HepG2 (cell line): ENCODE measurements around the gene TLE5. TPM values are rescaled to one million over a fixed set of nuclear protein-coding genes. Genes with fewer than 3 reads are reported as not detected.

Experiments used
- ATAC-seq: fragments of 200-7000 bp; cut with Tn5 transposase; 3 replicates; pipeline ENCODE4 v1.9.1; 2020; ENCODE audit warnings: mild to moderate bottlenecking, moderate library complexity
- BruUV-seq: library from RNA; stranded (reverse); fragments of 400-500 nt; replicated peaks from 2 replicates; lab custom pipeline; 2021; lab: Mats Ljungman, UMichigan
- CTCF ChIA-PET: fragments of 300-600 bp; formaldehyde crosslinking; extraction: SDS; loops from one replicate; lab custom pipeline; 2021; ENCODE audit warnings: low total read pairs, inconsistent platforms, low intra/inter-chr PET ratio; lab: Yijun Ruan, JAX
- POLR2A ChIA-PET: fragments of 350-600 bp; sonication (Branson Sonifier 250); formaldehyde crosslinking; loops from one replicate; lab custom pipeline; 2020; ENCODE audit warnings: antibody characterized with exemption, inconsistent platforms; lab: Yijun Ruan, JAX
- DNase-seq: peaks from one replicate; pipeline ENCODE4 v3.0.0-alpha.2; 2015; ENCODE audit warnings: low spot score
- FAIRE-seq: peaks from 3 replicates; lab custom pipeline; 2011; peaks lifted over from hg19 to GRCh38; lab: Jason Lieb, UNC
- H2AFZ ChIP-seq: one replicate; pipeline ENCODE4 v1.6.1; 2011; ENCODE audit warnings: low read length, inconsistent platforms
- H3K27ac ChIP-seq: fragments of 300-600 bp; 3 replicates; pipeline ENCODE4 v1.8.0; 2011; ENCODE audit warnings: mixed run types, mild to moderate bottlenecking, mixed read lengths, low read length, inconsistent platforms; ENCODE audit not compliant: insufficient read depth; ENCODE audit errors: extremely low read length
- H3K27me3 ChIP-seq, 2 experiments: fragments of 200-600 bp in 1 of 2; 2 replicates in 1 of 2; 3 replicates in 1 of 2; pipeline versions ENCODE4 v1.6.0 to v1.8.0; 2011; ENCODE audit warnings: low read length in 2 of 2, mild to moderate bottlenecking in 2 of 2, moderate library complexity in 2 of 2, inconsistent platforms in 1 of 2; ENCODE audit not compliant: insufficient read depth in 2 of 2, control insufficient read depth in 1 of 2
- H3K36me3 ChIP-seq, 2 experiments: fragments of 200-600 bp in 1 of 2; replicated peaks in 1 of 2; 2 replicates in 1 of 2; 3 replicates in 1 of 2; pipeline versions ENCODE4 v1.5.1 to v1.8.0; 2011; ENCODE audit warnings: low read length in 2 of 2, inconsistent platforms in 1 of 2; ENCODE audit not compliant: insufficient read depth in 2 of 2, control insufficient read depth in 1 of 2
- H3K4me1 ChIP-seq: 2 replicates; pipeline ENCODE4 v1.5.1; 2012; ENCODE audit warnings: low read length, inconsistent platforms; ENCODE audit not compliant: insufficient read depth
- H3K4me2 ChIP-seq: 2 replicates; pipeline ENCODE4 v1.6.0; 2011; ENCODE audit warnings: low read depth, low read length, inconsistent platforms
- H3K4me3 ChIP-seq, 3 experiments: fragments of 200-600 bp in 1 of 3; sonication (generic), shearing (Covaris generic) in 1 of 3; replicated peaks in 1 of 3; 2 replicates each; pipeline ENCODE4 v1.5.1; 2011 to 2016; ENCODE audit warnings: low read length in 3 of 3, inconsistent platforms in 2 of 3, low read depth in 2 of 3, mild to moderate bottlenecking in 2 of 3, control low read depth in 1 of 3, mixed read lengths in 1 of 3; ENCODE audit not compliant: insufficient read depth in 1 of 3
- H3K79me2 ChIP-seq: one replicate; pipeline ENCODE4 v1.6.1; 2011; ENCODE audit warnings: low read length, inconsistent platforms; ENCODE audit not compliant: insufficient read depth
- H3K9ac ChIP-seq: 2 replicates; pipeline ENCODE4 v1.6.0; 2011; ENCODE audit warnings: mild to moderate bottlenecking, low read depth, low read length, inconsistent platforms; ENCODE audit not compliant: insufficient read depth
- H3K9me3 ChIP-seq: 2 replicates; pipeline ENCODE4 v1.5.1; 2012; ENCODE audit warnings: mild to moderate bottlenecking, low read length
- H4K20me1 ChIP-seq: 2 replicates; pipeline ENCODE4 v1.6.0; 2011; ENCODE audit warnings: inconsistent platforms, mild to moderate bottlenecking, low read length, moderate library complexity; ENCODE audit not compliant: insufficient read depth
- ATF3 ChIP-seq: sonication (generic); formaldehyde crosslinking; IDR thresholded peaks from 2 replicates; pipeline ENCODE4 v1.4.0; 2020; ENCODE audit warnings: missing genetic modification reagents
- CC2D1A ChIP-seq: sonication (generic); formaldehyde crosslinking; IDR thresholded peaks from 2 replicates; pipeline ENCODE4 v1.8.1; 2023; ENCODE audit warnings: mild to moderate bottlenecking, missing genetic modification reagents
- GTF3A ChIP-seq: sonication (generic); formaldehyde crosslinking; conservative IDR thresholded peaks from 2 replicates; pipeline ENCODE4 v1.4.0; 2020; ENCODE audit warnings: mild to moderate bottlenecking, missing genetic modification reagents
- MLLT10 ChIP-seq: sonication (generic); formaldehyde crosslinking; IDR thresholded peaks from 2 replicates; pipeline ENCODE4 v1.4.0; 2020; ENCODE audit warnings: missing genetic modification reagents
- MZF1 ChIP-seq: sonication (generic); formaldehyde crosslinking; IDR thresholded peaks from 2 replicates; pipeline ENCODE4 v1.8.1; 2023; ENCODE audit warnings: mild to moderate bottlenecking, missing genetic modification reagents, borderline replicate concordance
- SRF ChIP-seq: IDR thresholded peaks from 2 replicates; pipeline ENCODE4 v1.6.1; 2011; ENCODE audit warnings: mild to moderate bottlenecking, low read depth, low read length, moderate library complexity
- ZBTB7A ChIP-seq: sonication (generic); formaldehyde crosslinking; IDR thresholded peaks from 2 replicates; pipeline ENCODE4 v1.8.0; 2022; ENCODE audit warnings: mild to moderate bottlenecking, missing genetic modification reagents
- ZNF232 ChIP-seq: sonication (generic); formaldehyde crosslinking; IDR thresholded peaks from 2 replicates; pipeline ENCODE4 v1.4.0; 2020; ENCODE audit warnings: missing genetic modification reagents, borderline replicate concordance
- ZNF800 ChIP-seq: sonication (generic); formaldehyde crosslinking; IDR thresholded peaks from 2 replicates; pipeline ENCODE4 v1.4.0; 2020; ENCODE audit warnings: missing genetic modification reagents
- ZSCAN29 ChIP-seq: sonication (generic); formaldehyde crosslinking; conservative IDR thresholded peaks from 2 replicates; pipeline ENCODE4 v1.4.0; 2020; ENCODE audit warnings: mild to moderate bottlenecking, missing genetic modification reagents
- WGBS: methylation state at CpG from one replicate; pipeline ENCODE4 v1.1.6; 2017; ENCODE audit warnings: low lambda C conversion rate; 5-methylcytosine and 5-hydroxymethylcytosine counted together
- in situ Hi-C: cut with HindIII; loops from 2 replicates; pipeline ENCODE4 v1.10.0; 2017; ENCODE audit warnings: low pct_unique_long_range_greater_than_20kb; ENCODE audit not compliant: extremely low pct_ligation_motif_present
- intact Hi-C: fragments of 100-400 bp; cut with micrococcal nuclease; formaldehyde crosslinking; loops from one replicate; pipeline ENCODE4 v1.10.0; 2022; ENCODE audit not compliant: unreplicated experiment
- polyA plus RNA-seq, 8 experiments: library from polyadenylated mRNA; depleted of rRNA in 3 of 8; stranded (reverse) in 7 of 8; unstranded in 1 of 8; fragments of >200 nt; fragmentation: Illumina TruSeq in 4 of 8; extraction: Trizol in 4 of 8; gene quantifications; 2 replicates each; pipeline versions ENCODE4 v1.2.1 to v1.2.3, GENCODE V29; 2011 to 2016; ENCODE audit warnings: low read depth in 4 of 8, missing spikeins in 1 of 8, mixed read lengths in 1 of 8; ENCODE audit not compliant: insufficient read depth in 1 of 8
- total RNA-seq, 5 experiments: library from RNA; depleted of rRNA; stranded (reverse); fragments of >200 nt; fragmentation: Illumina TruSeq; extraction: Trizol; gene quantifications; 2 replicates each; pipeline ENCODE4 v1.2.3, GENCODE V29; 2016; ENCODE audit warnings: low read depth in 1 of 5
- TF ChIP-seq, protein P1 (sequence below): sonication (generic); formaldehyde crosslinking; conservative IDR thresholded peaks from 2 replicates; pipeline ENCODE4 v1.4.0; 2020; ENCODE audit warnings: missing genetic modification reagents
- TF ChIP-seq, protein P2 (sequence below): sonication (generic); formaldehyde crosslinking; IDR thresholded peaks from 2 replicates; pipeline ENCODE4 v1.4.0; 2020; ENCODE audit warnings: missing genetic modification reagents, borderline replicate concordance

TLE5 gene
- total and polyA plus RNA-seq, 2 of the 13 experiments (the other 11 are each of a cell fraction or from before 2014, with no cell fraction given): 62.8 to 189 TPM

DNA sequence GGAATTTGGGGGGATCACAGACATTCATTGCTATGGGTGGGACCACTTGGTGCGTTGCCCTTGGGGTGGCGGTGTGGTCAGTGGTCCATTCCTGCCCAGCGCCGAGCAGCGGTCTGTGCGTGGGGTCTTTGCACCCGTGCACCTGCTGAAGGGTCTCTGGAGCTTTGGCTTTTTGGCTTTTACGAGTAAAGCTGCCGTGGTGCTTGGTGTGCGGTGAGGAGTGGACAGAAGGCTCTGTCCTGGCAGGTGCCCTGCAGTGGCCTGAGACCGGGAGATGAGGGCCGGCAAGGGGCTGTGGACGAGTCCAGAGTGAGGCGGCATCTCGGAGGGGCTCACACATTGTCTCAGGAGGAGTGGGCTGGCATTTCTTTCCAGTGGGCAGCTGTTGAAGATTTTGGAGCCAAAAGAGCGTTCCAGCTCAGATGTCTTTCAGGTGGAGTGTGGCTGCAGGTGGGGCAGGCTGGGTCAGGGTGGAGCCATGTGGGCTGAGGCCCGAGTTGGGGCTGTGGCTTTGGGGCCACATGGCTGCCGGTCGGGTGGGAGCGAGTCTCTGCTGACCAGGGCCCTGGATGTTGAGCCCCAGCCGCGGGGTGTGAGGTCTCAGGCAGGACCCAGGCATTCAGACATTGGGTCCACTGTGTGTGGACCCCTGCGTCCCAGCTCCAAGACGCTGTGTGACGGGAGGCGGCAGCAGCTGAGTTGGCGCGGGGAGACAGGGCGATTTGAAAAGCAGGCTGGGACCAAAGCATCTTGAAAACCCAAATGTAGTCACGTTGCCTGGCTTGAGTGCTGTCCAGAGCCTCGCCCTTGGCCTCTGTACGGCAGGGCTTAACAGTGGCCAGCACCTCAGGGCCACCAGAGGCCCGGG, 43.6 kb upstream of the TLE5 start:
- peaks cover 30% of the 10 kb centered on the region; the same call in 1 of the 2 replicates for H4K20me1 ChIP-seq
- intact Hi-C loops: no loop called here
- H3K4me2 ChIP-seq: no peak overlapping the region
- CTCF ChIA-PET: no interaction called here
- DNase-seq (no peak), FAIRE-seq (no peak), ATAC-seq (no peak)
- peaks cover 3 to 7% of the 10 kb centered on the region in 2 experiments; a peak in 3 of 5 replicates for H3K36me3 ChIP-seq
- WGBS: 93% methylated on average over 21 of the region's 33 CpGs
- in situ Hi-C loops: loop anchor here (5.0 kb wide), 1 partner anchor 149 kb away; no protein-coding TSS in a partner anchor
- H3K4me1 ChIP-seq: peaks cover 49% of the 10 kb centered on the region
- POLR2A ChIA-PET: interaction anchor here (1.6 to 1.9 kb wide), 2 partner anchors 9 kb away, joined by 4 to 5 read pairs; no protein-coding TSS in a partner anchor
- H3K9me3 ChIP-seq: no peaks in the 10 kb centered on the region
- peaks cover 54% of the 10 kb centered on the region for H3K79me2 ChIP-seq
- BruUV-seq: no TSS peak
- no peak overlapping the region for H3K9ac ChIP-seq
- no peak overlapping the region for H3K4me3 ChIP-seq
- no peak overlapping the region for H2AFZ ChIP-seq
- H3K27me3 ChIP-seq: no peaks in the 10 kb centered on the region
- H3K27ac ChIP-seq: no peak overlapping the region
- TF ChIP-seq MZF1 (CRISPR knock-in tag) (no peak), SRF (no peak), ZNF232 (CRISPR knock-in tag) (no peak), ZBTB7A (CRISPR knock-in tag) (no peak), ATF3 (CRISPR knock-in tag) (no peak), CC2D1A (CRISPR knock-in tag) (no peak), MLLT10 (no peak), ZSCAN29 (CRISPR knock-in tag) (no peak), ZNF800 (CRISPR knock-in tag) (no peak), GTF3A (CRISPR knock-in tag) (no peak)
- TF ChIP-seq, protein P1, sequence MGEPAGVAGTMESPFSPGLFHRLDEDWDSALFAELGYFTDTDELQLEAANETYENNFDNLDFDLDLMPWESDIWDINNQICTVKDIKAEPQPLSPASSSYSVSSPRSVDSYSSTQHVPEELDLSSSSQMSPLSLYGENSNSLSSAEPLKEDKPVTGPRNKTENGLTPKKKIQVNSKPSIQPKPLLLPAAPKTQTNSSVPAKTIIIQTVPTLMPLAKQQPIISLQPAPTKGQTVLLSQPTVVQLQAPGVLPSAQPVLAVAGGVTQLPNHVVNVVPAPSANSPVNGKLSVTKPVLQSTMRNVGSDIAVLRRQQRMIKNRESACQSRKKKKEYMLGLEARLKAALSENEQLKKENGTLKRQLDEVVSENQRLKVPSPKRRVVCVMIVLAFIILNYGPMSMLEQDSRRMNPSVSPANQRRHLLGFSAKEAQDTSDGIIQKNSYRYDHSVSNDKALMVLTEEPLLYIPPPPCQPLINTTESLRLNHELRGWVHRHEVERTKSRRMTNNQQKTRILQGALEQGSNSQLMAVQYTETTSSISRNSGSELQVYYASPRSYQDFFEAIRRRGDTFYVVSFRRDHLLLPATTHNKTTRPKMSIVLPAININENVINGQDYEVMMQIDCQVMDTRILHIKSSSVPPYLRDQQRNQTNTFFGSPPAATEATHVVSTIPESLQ (CRISPR knock-in tag): no peak
- TF ChIP-seq, protein P2, sequence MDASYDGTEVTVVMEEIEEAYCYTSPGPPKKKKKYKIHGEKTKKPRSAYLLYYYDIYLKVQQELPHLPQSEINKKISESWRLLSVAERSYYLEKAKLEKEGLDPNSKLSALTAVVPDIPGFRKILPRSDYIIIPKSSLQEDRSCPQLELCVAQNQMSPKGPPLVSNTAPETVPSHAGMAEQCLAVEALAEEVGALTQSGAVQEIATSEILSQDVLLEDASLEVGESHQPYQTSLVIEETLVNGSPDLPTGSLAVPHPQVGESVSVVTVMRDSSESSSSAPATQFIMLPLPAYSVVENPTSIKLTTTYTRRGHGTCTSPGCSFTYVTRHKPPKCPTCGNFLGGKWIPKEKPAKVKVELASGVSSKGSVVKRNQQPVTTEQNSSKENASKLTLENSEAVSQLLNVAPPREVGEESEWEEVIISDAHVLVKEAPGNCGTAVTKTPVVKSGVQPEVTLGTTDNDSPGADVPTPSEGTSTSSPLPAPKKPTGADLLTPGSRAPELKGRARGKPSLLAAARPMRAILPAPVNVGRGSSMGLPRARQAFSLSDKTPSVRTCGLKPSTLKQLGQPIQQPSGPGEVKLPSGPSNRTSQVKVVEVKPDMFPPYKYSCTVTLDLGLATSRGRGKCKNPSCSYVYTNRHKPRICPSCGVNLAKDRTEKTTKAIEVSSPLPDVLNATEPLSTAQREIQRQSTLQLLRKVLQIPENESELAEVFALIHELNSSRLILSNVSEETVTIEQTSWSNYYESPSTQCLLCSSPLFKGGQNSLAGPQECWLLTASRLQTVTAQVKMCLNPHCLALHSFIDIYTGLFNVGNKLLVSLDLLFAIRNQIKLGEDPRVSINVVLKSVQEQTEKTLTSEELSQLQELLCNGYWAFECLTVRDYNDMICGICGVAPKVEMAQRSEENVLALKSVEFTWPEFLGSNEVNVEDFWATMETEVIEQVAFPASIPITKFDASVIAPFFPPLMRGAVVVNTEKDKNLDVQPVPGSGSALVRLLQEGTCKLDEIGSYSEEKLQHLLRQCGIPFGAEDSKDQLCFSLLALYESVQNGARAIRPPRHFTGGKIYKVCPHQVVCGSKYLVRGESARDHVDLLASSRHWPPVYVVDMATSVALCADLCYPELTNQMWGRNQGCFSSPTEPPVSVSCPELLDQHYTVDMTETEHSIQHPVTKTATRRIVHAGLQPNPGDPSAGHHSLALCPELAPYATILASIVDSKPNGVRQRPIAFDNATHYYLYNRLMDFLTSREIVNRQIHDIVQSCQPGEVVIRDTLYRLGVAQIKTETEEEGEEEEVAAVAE (CRISPR knock-in tag): no peak
